Inflammatory macrophage treated with lipopolysaccharide for 4 hours (primary cell): ENCODE results near the gene TMEM253.

Experiments
- DNase-seq: peaks from one replicate; pipeline ENCODE4 v3.0.0-alpha.2; 2020

TMEM253 gene

GRCh38 chr14:21090940-21091663 is 9.8 kb upstream of the TMEM253 start:
- DNase-seq, result no peak

GRCh38 chr14:21091821-21092272 is 9.0 kb upstream of the TMEM253 start:
- DNase-seq, result no peak

GRCh38 chr14:21092273-21093011 is 8.4 kb upstream of the TMEM253 start:
- peak; percentile 67 for DNase-seq

GRCh38 chr14:21093018-21093417 is 7.8 kb upstream of the TMEM253 start:
- no peak for DNase-seq

GRCh38 chr14:21093769-21094681 is 6.8 kb upstream of the TMEM253 start:
- no peak for DNase-seq

- DNase-seq, result no peak
Observed at GRCh38 chr14:21095430-21096205, 5.2 kb upstream of the TMEM253 start.

GRCh38 chr14:21096438-21096837 is 4.4 kb upstream of the TMEM253 start:
- no peak for DNase-seq

- no peak for DNase-seq
Observed at GRCh38 chr14:21096978-21097635, 3.8 kb upstream of the TMEM253 start.

- no peak for DNase-seq
Observed at GRCh38 chr14:21097636-21098075, 3.2 kb upstream of the TMEM253 start.

- peak; percentile 17 for DNase-seq
Observed at GRCh38 chr14:21098076-21098891, 2.6 kb upstream of the TMEM253 start, which contains the start of gene ZNF219. ZNF219 (minus strand) TSS chr14:21098655; CDS start chr14:21093591, 5,064 bp downstream.

GRCh38 chr14:21098892-21099595 is 1.8 kb upstream of the TMEM253 start:
- DNase-seq, result no peak

- DNase-seq, result no peak
Observed at GRCh38 chr14:21099596-21099985, 1.3 kb upstream of the TMEM253 start.

- DNase-seq, result no peak
Observed at GRCh38 chr14:21101802-21102413, 1.0 kb downstream of the TMEM253 start.

GRCh38 chr14:21102521-21103410 is 1.9 kb downstream of the TMEM253 start:
- no peak for DNase-seq

GRCh38 chr14:21103411-21103709 is 2.5 kb downstream of the TMEM253 start:
- no peak for DNase-seq

GRCh38 chr14:21103710-21104447 is 3.0 kb downstream of the TMEM253 start:
- peak; percentile 98 for DNase-seq

GRCh38 chr14:21104448-21105060 is 3.7 kb downstream of the TMEM253 start:
- DNase-seq, result peak; percentile 70

- DNase-seq, result peak; percentile 26
Observed at GRCh38 chr14:21105095-21105494, 4.2 kb downstream of the TMEM253 start.
